ENCODE data around the gene TFCP2L1.

The TFCP2L1 gene

GRCh38 chr2:121258051-121258450 lies 27.0 kb downstream of the TFCP2L1 start:
- Histone ChIP-seq H3K9me3 (ENCODE audit: control insufficient read depth in 1 of 2, low read length in 2 of 2) (no peaks in the 10 kb centered on the region), H3K36me3 (ENCODE audit: control insufficient read depth in 1 of 2, insufficient read depth in 2 of 2, low read length in 2 of 2) (no peaks in the 10 kb centered on the region), H3K4me3 (ENCODE audit: low read depth in 1 of 2, low read length in 2 of 2) (no peak overlapping the region), H3K4me1 (ENCODE audit: control insufficient read depth in 1 of 2, insufficient read depth in 2 of 2, low read length in 2 of 2) (no peaks in the 10 kb centered on the region), H3K27me3 (ENCODE audit: low read depth, low read length) (no peaks in the 10 kb centered on the region), H3K27ac (ENCODE audit: low read length) (no peak overlapping the region)

- H3K27me3 ChIP-seq (ENCODE audit: low read depth, low read length) = no peaks in the 10 kb centered on the region
- no peaks in the 10 kb centered on the region for H3K4me1 ChIP-seq (ENCODE audit: control insufficient read depth in 1 of 2, insufficient read depth in 2 of 2, low read length in 2 of 2)
- no peaks in the 10 kb centered on the region for H3K9me3 ChIP-seq (ENCODE audit: control insufficient read depth in 1 of 2, low read length in 2 of 2)
- no peak overlapping the region for H3K4me3 ChIP-seq (ENCODE audit: low read depth in 1 of 2, low read length in 2 of 2)
- H3K27ac ChIP-seq (ENCODE audit: low read length) = no peak overlapping the region
- no peaks in the 10 kb centered on the region for H3K36me3 ChIP-seq (ENCODE audit: control insufficient read depth in 1 of 2, insufficient read depth in 2 of 2, low read length in 2 of 2)
Measured at GRCh38 chr2:121257480-121257840, 27.5 kb downstream of the TFCP2L1 start.

GRCh38 chr2:121256720-121257479 lies 28.1 kb downstream of the TFCP2L1 start:
- no peaks in the 10 kb centered on the region for H3K27me3 ChIP-seq (ENCODE audit: low read depth, low read length)
- no peaks in the 10 kb centered on the region for H3K9me3 ChIP-seq (ENCODE audit: control insufficient read depth in 1 of 2, low read length in 2 of 2)
- H3K4me3 ChIP-seq (ENCODE audit: low read depth in 1 of 2, low read length in 2 of 2) = no peak overlapping the region
- H3K27ac ChIP-seq (ENCODE audit: low read length) = no peak overlapping the region
- no peaks in the 10 kb centered on the region for H3K4me1 ChIP-seq (ENCODE audit: control insufficient read depth in 1 of 2, insufficient read depth in 2 of 2, low read length in 2 of 2)
- H3K36me3 ChIP-seq (ENCODE audit: control insufficient read depth in 1 of 2, insufficient read depth in 2 of 2, low read length in 2 of 2) = no peaks in the 10 kb centered on the region

DNA sequence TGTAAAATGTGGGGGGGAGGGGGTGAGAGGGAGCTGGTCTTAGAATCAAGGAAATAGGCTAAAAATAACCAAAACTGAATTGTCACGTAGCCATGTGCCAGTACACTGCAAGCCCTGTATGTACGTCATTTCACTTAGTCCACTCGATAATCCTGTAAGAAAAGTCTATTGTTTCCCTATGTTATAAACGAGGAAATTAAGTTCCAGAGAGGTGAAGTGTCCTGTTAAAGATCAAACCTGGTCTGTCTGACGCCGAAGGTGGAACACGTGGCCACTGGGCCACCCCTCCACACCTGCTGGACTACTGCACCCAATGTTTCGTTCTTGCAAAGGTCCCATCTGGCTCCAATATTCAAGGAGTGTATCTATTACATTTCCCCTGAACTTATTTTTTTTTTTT lies 29.6 kb downstream of the TFCP2L1 start:
- no peak overlapping the region for H3K27ac ChIP-seq (ENCODE audit: low read length)

DNA sequence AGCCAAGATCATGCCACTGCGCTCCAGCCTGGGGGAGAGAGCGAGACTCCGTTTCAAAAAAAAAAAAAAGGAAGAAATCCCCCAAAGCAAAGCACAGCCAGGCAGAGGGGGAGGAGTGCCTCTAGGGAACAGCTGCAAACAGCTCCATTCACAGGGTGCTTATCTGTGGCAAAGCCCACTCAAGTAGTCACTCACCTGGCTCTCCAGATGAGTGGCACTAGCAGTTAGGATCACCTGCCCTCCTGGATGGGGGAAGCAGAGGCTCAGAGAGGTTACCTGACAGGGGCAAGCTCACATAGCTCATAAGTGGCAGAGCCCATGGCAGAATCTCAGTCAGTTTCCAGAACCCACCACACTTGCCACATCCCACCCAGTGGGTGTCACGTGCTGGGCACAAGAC lies 30.3 kb downstream of the TFCP2L1 start:
- no peak overlapping the region for H3K27ac ChIP-seq (ENCODE audit: low read length)
- no peak overlapping the region for H3K4me3 ChIP-seq (ENCODE audit: low read depth in 1 of 2, low read length in 2 of 2)
- H3K4me1 ChIP-seq (ENCODE audit: control insufficient read depth in 1 of 2, insufficient read depth in 2 of 2, low read length in 2 of 2) = no peaks in the 10 kb centered on the region
- no peaks in the 10 kb centered on the region for H3K9me3 ChIP-seq (ENCODE audit: control insufficient read depth in 1 of 2, low read length in 2 of 2)
- no peaks in the 10 kb centered on the region for H3K36me3 ChIP-seq (ENCODE audit: control insufficient read depth in 1 of 2, insufficient read depth in 2 of 2, low read length in 2 of 2)
- no peaks in the 10 kb centered on the region for H3K27me3 ChIP-seq (ENCODE audit: low read depth, low read length)

More for the DNA sequence above, 29.6 kb downstream of the TFCP2L1 start:
- Histone ChIP-seq H3K4me1 (ENCODE audit: control insufficient read depth in 1 of 2, insufficient read depth in 2 of 2, low read length in 2 of 2) (no peaks in the 10 kb centered on the region), H3K27me3 (ENCODE audit: low read depth, low read length) (no peaks in the 10 kb centered on the region), H3K36me3 (ENCODE audit: control insufficient read depth in 1 of 2, insufficient read depth in 2 of 2, low read length in 2 of 2) (no peaks in the 10 kb centered on the region), H3K9me3 (ENCODE audit: control insufficient read depth in 1 of 2, low read length in 2 of 2) (no peaks in the 10 kb centered on the region), H3K4me3 (ENCODE audit: low read depth in 1 of 2, low read length in 2 of 2) (no peak overlapping the region)

DNA sequence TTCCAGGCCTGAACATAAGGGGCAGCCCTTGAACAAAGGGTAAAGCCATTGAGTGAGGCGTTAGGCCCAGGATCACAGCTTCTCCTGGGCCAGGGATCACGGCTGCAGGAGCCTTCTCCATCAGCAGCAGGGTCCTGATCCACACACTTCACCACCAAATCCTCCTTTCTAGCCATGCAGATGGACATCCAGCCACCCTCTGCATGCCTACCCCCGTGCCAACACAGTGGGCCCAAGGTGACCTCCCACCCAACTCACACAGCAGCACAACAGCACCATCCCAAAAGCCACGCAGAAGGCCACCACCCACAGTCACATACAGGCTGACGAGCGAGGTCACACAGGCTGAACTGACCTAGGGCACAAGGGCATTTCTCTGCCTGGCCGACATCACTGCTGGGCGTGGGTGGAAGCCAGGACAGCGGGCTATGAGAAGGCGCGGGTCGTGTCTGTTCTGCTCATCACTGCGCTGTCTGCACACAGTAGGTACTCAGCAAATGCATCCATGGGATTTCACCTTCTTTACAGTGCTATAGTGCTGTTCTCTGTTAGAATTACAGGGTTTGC lies 31.2 kb downstream of the TFCP2L1 start:
- no peak overlapping the region for H3K4me3 ChIP-seq (ENCODE audit: low read depth in 1 of 2, low read length in 2 of 2)
- H3K27ac ChIP-seq (ENCODE audit: low read length) = no peak overlapping the region
- no peaks in the 10 kb centered on the region for H3K36me3 ChIP-seq (ENCODE audit: control insufficient read depth in 1 of 2, insufficient read depth in 2 of 2, low read length in 2 of 2)
- H3K9me3 ChIP-seq (ENCODE audit: control insufficient read depth in 1 of 2, low read length in 2 of 2) = no peaks in the 10 kb centered on the region
- H3K4me1 ChIP-seq (ENCODE audit: control insufficient read depth in 1 of 2, insufficient read depth in 2 of 2, low read length in 2 of 2) = no peaks in the 10 kb centered on the region
- no peaks in the 10 kb centered on the region for H3K27me3 ChIP-seq (ENCODE audit: low read depth, low read length)

DNA sequence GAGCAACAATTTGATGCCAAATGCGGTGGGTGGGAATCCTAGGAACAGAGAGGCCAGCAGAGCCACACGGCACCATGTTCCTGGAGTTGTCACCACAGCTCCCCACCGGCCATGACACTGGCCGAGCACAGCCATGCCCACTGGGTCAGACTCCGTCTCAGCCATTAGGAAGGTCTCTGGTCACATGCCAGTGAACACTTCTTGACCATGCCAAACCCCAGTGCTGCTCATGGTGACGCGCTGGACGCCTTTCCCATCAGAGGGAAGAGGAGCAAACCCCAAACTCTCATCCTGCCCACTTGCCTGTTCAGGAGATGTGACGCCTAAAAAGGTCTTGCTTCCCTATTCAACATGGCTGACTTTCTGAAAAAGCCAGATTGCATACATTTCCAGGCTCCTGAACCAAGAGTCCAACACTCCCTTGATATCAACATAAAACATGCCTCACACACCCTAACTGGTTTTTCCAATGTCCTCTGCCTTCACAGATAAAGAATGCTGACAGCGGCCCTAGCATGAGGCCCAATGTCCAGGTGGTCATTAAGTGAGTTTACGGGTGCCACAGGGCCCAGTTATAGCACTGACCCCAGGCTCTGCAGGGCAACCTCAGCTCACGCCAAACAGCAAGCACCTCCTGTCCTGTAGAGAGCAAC lies 31.9 kb downstream of the TFCP2L1 start:
- Histone ChIP-seq H3K27me3 (ENCODE audit: low read depth, low read length) (no peaks in the 10 kb centered on the region), H3K4me3 (ENCODE audit: low read depth in 1 of 2, low read length in 2 of 2) (no peak overlapping the region), H3K27ac (ENCODE audit: low read length) (no peak overlapping the region), H3K9me3 (ENCODE audit: control insufficient read depth in 1 of 2, low read length in 2 of 2) (no peaks in the 10 kb centered on the region), H3K36me3 (ENCODE audit: control insufficient read depth in 1 of 2, insufficient read depth in 2 of 2, low read length in 2 of 2) (no peaks in the 10 kb centered on the region), H3K4me1 (ENCODE audit: control insufficient read depth in 1 of 2, insufficient read depth in 2 of 2, low read length in 2 of 2) (no peaks in the 10 kb centered on the region)

DNA sequence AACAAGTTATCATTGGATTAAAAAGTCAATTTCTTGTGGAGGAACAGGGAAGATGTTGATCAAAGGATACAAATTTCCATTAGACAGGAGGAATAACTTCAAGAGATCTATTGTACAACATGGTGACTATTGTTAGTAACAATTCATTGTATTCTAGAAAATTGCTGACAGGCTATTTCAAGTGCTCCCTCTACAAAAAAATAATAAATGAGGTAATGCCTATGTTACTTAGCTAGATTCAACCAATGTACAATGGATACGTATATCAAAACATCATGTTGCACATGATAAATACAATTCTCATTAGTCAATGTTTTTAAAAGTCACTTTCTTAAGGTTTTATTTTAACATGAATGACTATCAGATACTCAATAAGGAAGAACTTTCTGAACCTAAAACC lies 33.5 kb downstream of the TFCP2L1 start:
- no peaks in the 10 kb centered on the region for H3K9me3 ChIP-seq (ENCODE audit: control insufficient read depth in 1 of 2, low read length in 2 of 2)
- no peaks in the 10 kb centered on the region for H3K27me3 ChIP-seq (ENCODE audit: low read depth, low read length)
- H3K4me3 ChIP-seq (ENCODE audit: low read depth in 1 of 2, low read length in 2 of 2) = no peak overlapping the region
- no peaks in the 10 kb centered on the region for H3K36me3 ChIP-seq (ENCODE audit: control insufficient read depth in 1 of 2, insufficient read depth in 2 of 2, low read length in 2 of 2)
- no peak overlapping the region for H3K27ac ChIP-seq (ENCODE audit: low read length)
- H3K4me1 ChIP-seq (ENCODE audit: control insufficient read depth in 1 of 2, insufficient read depth in 2 of 2, low read length in 2 of 2) = no peaks in the 10 kb centered on the region

DNA sequence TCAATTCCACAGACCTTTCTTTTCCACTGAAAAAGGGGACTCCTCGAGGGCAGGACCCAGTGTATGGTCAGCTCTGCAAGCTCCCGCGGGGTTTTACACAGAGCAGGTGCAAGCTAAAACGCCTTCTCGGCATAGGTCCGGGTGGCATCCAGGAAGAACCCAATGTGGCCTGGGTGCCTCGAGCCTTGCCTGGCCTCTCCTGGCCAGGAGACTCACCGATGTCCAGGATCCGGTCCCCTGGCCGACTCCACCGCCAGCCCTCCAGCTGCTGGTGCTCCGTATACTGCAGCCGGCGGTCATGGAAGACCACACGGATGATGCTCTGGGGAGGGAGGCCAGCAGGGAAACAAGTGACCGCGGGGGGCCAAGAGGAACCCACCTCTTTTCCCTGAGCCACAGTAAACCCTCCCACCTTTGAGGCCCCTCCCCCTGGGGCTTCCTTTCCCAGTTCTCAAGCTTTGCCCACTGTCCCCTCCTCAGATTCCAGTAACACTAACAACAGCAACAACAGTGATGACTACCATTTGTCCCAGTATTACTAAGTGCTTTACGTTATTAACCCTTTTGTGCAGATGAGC lies 36.1 kb downstream of the TFCP2L1 start:
- Histone ChIP-seq H3K4me1 (ENCODE audit: control insufficient read depth in 1 of 2, insufficient read depth in 2 of 2, low read length in 2 of 2) (no peaks in the 10 kb centered on the region), H3K9me3 (ENCODE audit: control insufficient read depth in 1 of 2, low read length in 2 of 2) (no peaks in the 10 kb centered on the region), H3K27ac (ENCODE audit: low read length) (no peak overlapping the region), H3K36me3 (ENCODE audit: control insufficient read depth in 1 of 2, insufficient read depth in 2 of 2, low read length in 2 of 2) (no peaks in the 10 kb centered on the region), H3K4me3 (ENCODE audit: low read depth in 1 of 2, low read length in 2 of 2) (no peak overlapping the region), H3K27me3 (ENCODE audit: low read depth, low read length) (no peaks in the 10 kb centered on the region)

DNA sequence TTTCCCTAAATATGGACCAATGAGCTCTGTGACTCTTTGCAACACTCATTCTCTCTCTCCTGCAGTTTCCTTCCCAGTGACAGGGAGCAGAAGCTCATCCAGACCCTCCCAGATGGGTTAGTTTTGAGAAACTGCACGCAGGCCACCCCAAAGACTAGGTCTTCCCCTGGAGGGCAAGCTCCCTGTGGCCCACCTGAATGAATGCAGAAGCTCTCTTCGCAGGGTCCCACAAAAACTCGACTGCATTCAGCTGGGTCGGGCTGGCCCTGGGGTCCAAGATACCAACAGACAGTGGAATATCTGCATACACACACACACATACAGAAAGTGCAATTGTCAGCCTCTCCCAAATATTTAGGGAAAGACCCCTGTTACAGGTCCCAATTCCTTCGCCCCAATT lies 37.0 kb downstream of the TFCP2L1 start:
- H3K4me1 ChIP-seq (ENCODE audit: control insufficient read depth in 1 of 2, insufficient read depth in 2 of 2, low read length in 2 of 2) = no peaks in the 10 kb centered on the region
- no peaks in the 10 kb centered on the region for H3K36me3 ChIP-seq (ENCODE audit: control insufficient read depth in 1 of 2, insufficient read depth in 2 of 2, low read length in 2 of 2)
- no peaks in the 10 kb centered on the region for H3K27me3 ChIP-seq (ENCODE audit: low read depth, low read length)
- no peak overlapping the region for H3K27ac ChIP-seq (ENCODE audit: low read length)
- no peak overlapping the region for H3K4me3 ChIP-seq (ENCODE audit: low read depth in 1 of 2, low read length in 2 of 2)
- no peaks in the 10 kb centered on the region for H3K9me3 ChIP-seq (ENCODE audit: control insufficient read depth in 1 of 2, low read length in 2 of 2)

DNA sequence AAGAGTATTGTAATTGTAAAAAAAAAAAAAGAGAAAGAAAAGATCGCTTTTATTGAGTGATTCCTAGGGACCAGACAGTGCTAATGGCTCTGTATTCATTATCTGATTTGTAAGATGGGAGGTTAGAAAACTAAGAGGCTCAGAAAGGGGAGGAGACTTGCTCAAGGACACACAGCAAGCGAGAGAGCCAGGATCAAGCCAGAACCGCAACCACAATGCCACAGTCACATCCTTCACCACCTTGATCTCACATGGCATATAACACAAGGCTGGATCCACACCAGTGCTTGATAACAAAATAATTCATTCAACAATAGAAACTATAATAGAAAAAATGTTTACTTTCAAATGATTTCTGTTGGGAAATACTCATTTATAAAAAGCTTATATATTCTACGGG lies 37.5 kb downstream of the TFCP2L1 start:
- no peak overlapping the region for H3K27ac ChIP-seq (ENCODE audit: low read length)
- no peaks in the 10 kb centered on the region for H3K9me3 ChIP-seq (ENCODE audit: control insufficient read depth in 1 of 2, low read length in 2 of 2)
- H3K4me1 ChIP-seq (ENCODE audit: control insufficient read depth in 1 of 2, insufficient read depth in 2 of 2, low read length in 2 of 2) = no peaks in the 10 kb centered on the region
- H3K36me3 ChIP-seq (ENCODE audit: control insufficient read depth in 1 of 2, insufficient read depth in 2 of 2, low read length in 2 of 2) = no peaks in the 10 kb centered on the region
- no peaks in the 10 kb centered on the region for H3K27me3 ChIP-seq (ENCODE audit: low read depth, low read length)
- H3K4me3 ChIP-seq (ENCODE audit: low read depth in 1 of 2, low read length in 2 of 2) = no peak overlapping the region
